Left renal pelvis (tissue), 4 donors: ENCODE measurements around the gene MIER2. TPM values are rescaled to one million over a fixed set of nuclear protein-coding genes. Genes with fewer than 3 reads are reported as not detected.

Source experiments
- DNase-seq, 4 donors: peaks; one replicate each; pipeline ENCODE4 v3.0.0-alpha.2; 2013; ENCODE audit warnings: low read depth in 4 of 4, low spot score in 3 of 4
- polyA plus RNA-seq, 4 donors: library from polyadenylated mRNA; unstranded; fragments of 120-200 nt; gene quantifications; one replicate each; pipeline ENCODE4 v1.2.1, GENCODE V29; 2013; ENCODE audit not compliant: insufficient read length in 4 of 4

Gene MIER2
- polyA plus RNA-seq, 4 donors: 23.5 to 33.9 (median 28.2) TPM

DNA sequence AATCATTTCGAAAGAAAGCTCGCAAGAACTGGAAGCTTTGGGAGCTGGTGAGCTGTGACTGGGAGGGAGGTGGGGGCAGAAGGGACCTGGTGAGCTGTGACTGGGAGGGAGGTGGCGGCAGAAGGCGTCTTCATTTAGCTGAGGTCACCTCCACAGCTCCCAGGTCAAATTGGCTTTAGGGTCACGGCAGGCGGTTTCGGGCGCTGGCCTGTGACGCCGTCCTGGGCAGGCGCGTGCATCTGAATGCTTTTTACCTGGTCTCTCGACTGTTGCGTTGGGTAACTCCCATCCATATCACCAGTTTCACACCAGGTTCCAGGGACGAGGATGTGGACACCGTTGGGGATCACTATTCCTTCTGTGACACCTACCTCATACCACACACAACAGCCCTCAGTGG, 35.2 kb upstream of the MIER2 start:
- DNase-seq: no peak

- DNase-seq: no peak
These were observed 34.1 kb upstream of the MIER2 start for GRCh38 chr19:378706-379105.

DNA sequence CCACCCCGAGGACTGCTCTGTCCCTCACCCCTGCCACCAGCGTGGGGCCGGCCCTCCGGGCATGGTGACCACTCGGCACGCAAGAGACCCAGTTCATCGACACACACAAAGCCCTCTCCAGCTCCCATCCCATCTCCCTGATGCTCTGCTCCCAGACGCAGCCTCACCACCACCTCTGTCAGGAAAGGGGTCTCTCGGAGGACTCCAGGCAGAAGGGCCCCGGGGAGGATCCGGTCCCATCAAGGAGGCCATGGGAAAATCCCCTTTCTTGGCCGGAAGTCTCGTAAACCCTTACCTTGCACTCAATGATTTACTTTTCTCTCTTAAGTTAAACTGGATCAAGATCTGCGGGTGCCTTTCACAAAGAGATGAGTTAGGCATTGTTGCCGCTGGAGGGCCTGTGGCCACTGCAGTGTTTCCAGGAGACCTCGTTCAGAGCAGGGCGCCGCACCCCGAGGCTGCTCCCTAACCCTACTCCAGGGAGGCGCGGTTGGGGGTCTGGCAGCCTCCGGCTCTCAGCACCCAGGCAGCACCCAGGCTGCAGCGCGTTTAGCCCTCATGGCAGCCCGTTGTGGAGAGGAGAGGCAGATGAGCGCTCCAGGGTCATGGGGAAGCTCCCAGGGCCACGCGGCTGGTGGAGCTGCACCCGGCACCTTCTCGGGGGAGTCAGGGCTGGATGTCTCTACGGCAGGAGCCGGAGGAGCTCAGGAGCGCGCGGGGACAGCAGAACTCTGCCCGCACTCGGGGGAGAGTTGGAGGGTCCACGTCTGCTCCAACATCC, 33.4 kb upstream of the MIER2 start:
- DNase-seq: no peak

- DNase-seq: no peak
These were observed 31.5 kb upstream of the MIER2 start for GRCh38 chr19:376111-376470.

- DNase-seq: no peak
These were observed 31.0 kb upstream of the MIER2 start for GRCh38 chr19:375395-376110.

DNA sequence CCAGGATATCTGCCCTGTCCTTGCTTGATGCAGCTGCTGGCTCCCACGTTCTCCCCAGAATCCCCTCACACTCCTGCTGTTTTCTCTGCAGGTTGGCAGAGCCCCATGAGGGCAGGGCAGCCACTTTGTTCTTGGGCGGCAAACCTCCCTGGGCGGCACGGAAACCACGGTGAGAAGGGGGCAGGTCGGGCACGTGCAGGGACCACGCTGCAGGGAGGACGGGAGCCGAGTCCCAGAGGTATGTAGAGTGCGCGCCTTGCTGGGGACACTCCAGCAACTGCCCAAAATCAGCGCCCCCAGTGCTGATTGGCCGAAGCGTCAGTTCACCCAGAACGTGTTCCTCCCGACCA, 30.3 kb upstream of the MIER2 start:
- DNase-seq: no peak

DNA sequence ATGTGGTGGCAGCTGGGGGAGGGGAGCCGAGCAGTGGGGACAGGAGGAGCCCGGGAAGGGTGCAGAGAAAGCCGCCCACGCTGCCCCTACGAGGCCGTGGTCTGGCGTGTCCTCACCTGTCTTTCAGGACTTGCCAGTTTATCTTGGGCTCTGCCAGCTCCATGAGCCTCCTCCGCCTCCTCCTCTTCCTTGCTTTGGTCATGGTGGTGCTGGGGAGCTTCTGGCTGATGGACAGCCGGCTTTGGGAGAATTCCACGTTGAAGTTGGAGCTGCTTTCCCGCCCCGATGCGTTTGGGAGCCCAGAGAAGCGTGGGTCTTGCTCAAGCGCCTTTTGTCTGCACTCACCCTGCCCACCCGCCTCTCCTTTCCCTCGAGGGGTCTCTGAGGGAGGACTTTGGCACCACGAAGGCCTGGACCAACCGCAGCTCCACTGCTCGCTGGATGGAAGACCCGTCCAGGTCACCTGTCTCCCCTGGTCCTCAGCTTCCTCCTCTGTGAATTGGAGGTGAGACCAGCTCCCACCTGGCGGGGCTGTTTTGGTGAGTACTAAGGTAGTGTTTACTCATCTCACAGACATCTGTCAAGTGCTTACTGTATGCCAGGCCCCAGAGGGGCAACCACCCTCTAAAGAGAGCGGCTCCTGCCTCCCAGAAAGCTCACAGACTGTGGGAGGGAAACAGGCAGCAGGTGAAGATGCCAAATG, 29.7 kb upstream of the MIER2 start:
- DNase-seq: no peak

GRCh38 chr19:373391-374182, 29.0 kb upstream of the MIER2 start:
- no peak for DNase-seq

GRCh38 chr19:372306-372890, 27.8 kb upstream of the MIER2 start:
- no peak for DNase-seq

DNA sequence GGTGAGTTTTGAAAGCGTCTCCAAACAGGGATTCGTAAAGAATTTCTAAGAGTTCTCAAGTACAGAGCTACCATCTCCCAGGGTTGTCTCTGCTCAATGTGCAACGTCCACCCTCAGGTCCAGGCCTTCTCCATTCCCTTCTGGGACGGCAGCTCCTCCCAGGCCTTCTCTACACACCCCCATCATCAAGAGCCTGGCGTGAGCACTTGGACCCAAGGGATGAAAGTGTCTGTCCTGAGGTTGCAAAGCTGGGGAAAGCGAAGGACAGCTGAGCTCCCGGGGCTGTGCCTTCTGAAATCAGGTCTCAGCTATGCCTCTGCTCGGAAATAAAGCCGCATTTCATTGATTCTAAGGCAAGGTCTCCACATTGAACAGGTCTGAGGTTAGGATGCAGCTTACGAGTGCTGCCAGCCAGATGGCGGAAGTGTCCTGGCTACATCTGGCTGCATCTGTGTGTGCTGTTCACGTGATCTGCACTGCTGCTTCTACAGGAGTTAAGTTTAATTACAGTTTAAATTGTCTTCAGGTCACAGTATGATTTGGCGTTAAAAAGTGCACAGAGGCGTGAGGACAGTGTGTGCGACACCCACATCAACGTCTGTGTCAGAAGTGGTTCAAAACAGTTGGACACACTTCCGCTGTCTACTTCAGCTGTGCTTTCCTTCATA, 27.0 kb upstream of the MIER2 start:
- no peak for DNase-seq

GRCh38 chr19:370641-371330, 26.2 kb upstream of the MIER2 start:
- no peak for DNase-seq

GRCh38 chr19:369876-370275, 25.3 kb upstream of the MIER2 start:
- DNase-seq: no peak

GRCh38 chr19:369256-369655, 24.7 kb upstream of the MIER2 start:
- no peak for DNase-seq

DNA sequence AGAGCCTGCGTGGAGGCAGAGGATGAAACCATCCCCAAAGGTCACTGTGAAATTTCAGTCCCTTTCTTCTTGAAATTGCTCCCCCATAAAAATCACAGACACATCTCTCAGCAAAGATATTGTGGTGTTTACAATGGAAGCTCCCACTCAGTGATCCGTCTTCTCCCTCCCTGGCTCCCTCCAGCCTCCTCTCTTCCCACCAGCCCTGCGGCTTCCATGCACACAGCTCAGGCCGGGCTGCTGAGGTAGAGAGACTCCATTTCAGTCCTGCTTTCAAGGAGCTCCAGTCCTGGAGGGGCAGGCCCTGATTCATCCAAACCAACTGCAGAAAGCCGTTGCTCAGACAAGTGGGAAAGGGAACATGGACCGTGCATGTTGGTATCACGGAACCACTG, 24.0 kb upstream of the MIER2 start:
- no peak for DNase-seq

- DNase-seq: no peak
These were observed 23.5 kb upstream of the MIER2 start for GRCh38 chr19:367963-368629.

DNA sequence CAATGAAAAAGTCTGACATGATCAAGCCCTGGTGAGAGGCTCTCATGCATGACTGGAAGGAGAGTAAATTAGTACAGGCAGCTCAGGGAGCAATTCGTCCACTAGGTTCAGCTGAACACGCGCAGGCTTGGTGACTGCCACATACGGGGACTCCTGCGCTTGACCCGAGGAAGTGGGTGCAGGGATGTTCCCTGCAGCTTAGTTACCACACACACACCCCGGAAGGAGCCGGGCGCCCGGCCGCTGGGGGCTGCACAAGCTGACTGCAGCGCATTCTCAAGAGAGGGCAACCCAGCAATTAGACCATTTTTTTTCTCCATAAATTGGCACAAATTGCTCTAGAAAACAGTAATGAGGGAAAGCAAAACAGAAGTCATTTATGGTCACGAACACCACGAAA, 23.0 kb upstream of the MIER2 start:
- DNase-seq: no peak

GRCh38 chr19:366951-367350, 22.4 kb upstream of the MIER2 start:
- DNase-seq: no peak

GRCh38 chr19:366205-366783, 21.7 kb upstream of the MIER2 start:
- DNase-seq: no peak
